Upper lobe of left lung (tissue), 4 donors: ENCODE measurements around the gene CEP55.

Experiments used
- EP300 ChIP-seq, 4 donors: sonication (generic); formaldehyde crosslinking; IDR thresholded peaks; one replicate each; pipeline ENCODE4 v1.5.1; 2017; ENCODE audit warnings: antibody characterized with exemption in 4 of 4, control low read depth in 2 of 4
- POLR2A ChIP-seq, 4 donors: fragments of 450-650 bp; IDR thresholded peaks; one replicate each; pipeline ENCODE4 v1.5.1; 2016 to 2017; ENCODE audit warnings: antibody characterized with exemption in 4 of 4, mild to moderate bottlenecking in 2 of 4
- POLR2AphosphoS5 ChIP-seq, 2 donors: sonication (generic); formaldehyde crosslinking; IDR thresholded peaks; one replicate each; pipeline ENCODE4 v1.5.1; 2017; ENCODE audit warnings: antibody characterized with exemption in 2 of 2
- TF ChIP-seq, protein P1 (sequence below), 6 experiments: fragments of 450-650 bp in 4 of 6; fragments of 200-600 bp in 2 of 6; sonication (generic) in 2 of 6; IDR thresholded peaks; one replicate each; pipeline ENCODE4 v1.5.1; 2016 to 2019; ENCODE audit warnings: antibody characterized with exemption in 6 of 6

DNA sequence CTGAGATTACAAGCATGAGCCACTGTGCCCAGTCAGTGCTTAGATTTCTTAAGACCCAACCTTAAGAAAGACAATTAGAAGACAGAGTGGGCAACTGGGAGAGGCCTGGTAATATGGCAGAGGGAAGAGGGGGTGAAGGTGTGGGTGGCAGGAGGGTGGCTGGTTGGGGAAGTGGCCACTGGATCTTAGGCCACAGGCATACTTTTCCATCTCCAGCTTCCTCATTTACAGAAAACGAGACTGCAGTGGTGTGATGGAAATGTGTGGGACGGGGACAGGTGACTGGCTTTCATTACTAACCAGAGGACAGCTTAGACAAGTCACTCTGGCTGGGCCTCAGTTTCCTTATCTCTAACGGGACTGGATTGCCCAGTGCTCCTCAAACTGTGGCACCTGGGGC, 69.0 kb downstream of the CEP55 start:
- no peak for TF ChIP-seq POLR2AphosphoS5 (IDR thresholded peaks at IDR 0.05)
- TF ChIP-seq, protein P1, sequence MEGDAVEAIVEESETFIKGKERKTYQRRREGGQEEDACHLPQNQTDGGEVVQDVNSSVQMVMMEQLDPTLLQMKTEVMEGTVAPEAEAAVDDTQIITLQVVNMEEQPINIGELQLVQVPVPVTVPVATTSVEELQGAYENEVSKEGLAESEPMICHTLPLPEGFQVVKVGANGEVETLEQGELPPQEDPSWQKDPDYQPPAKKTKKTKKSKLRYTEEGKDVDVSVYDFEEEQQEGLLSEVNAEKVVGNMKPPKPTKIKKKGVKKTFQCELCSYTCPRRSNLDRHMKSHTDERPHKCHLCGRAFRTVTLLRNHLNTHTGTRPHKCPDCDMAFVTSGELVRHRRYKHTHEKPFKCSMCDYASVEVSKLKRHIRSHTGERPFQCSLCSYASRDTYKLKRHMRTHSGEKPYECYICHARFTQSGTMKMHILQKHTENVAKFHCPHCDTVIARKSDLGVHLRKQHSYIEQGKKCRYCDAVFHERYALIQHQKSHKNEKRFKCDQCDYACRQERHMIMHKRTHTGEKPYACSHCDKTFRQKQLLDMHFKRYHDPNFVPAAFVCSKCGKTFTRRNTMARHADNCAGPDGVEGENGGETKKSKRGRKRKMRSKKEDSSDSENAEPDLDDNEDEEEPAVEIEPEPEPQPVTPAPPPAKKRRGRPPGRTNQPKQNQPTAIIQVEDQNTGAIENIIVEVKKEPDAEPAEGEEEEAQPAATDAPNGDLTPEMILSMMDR (IDR thresholded peaks at IDR 0.05): no peak
- TF ChIP-seq POLR2A (IDR thresholded peaks at IDR 0.05): no peak
- no peak for TF ChIP-seq EP300 (IDR thresholded peaks at IDR 0.05)
